HL-60/S4 (cell line): ENCODE data around the gene NATD1.
"Not testable (repeated sequence)": the region's sequence is repeated elsewhere in the genome, so short reads cannot be mapped to it uniquely, and the experiment has no call there.

Source experiments
- in situ Hi-C: fragments of 300-500 bp; cut with MboI; formaldehyde crosslinking; loops from 2 replicates; pipeline ENCODE4 v1.14.3; 2022; ENCODE audit warnings: low sequenced_read_pairs

The NATD1 gene

GRCh38 chr17:21200590-21201297 lies 52.5 kb downstream of the NATD1 start:
- in situ Hi-C loops: no loop called here

- in situ Hi-C loops: no loop called here
These were observed 53.4 kb downstream of the NATD1 start for GRCh38 chr17:21199856-21200255.

- in situ Hi-C loops: no loop called here
These were observed 53.9 kb downstream of the NATD1 start for GRCh38 chr17:21199311-21199710.

GRCh38 chr17:21198411-21198810 lies 54.8 kb downstream of the NATD1 start:
- in situ Hi-C loops: no loop called here

- in situ Hi-C loops: no loop called here
These were observed 57.1 kb downstream of the NATD1 start for GRCh38 chr17:21196126-21196525.

GRCh38 chr17:21194703-21195102 lies 58.5 kb downstream of the NATD1 start:
- in situ Hi-C loops: no loop called here

- in situ Hi-C loops: no loop called here
These were observed 59.0 kb downstream of the NATD1 start for GRCh38 chr17:21194226-21194625.

GRCh38 chr17:21193031-21193430 lies 60.2 kb downstream of the NATD1 start:
- in situ Hi-C loops: no loop called here

- in situ Hi-C loops: not testable (repeated sequence)
These were observed 60.8 kb downstream of the NATD1 start for GRCh38 chr17:21192414-21192813.

GRCh38 chr17:21191698-21192097 lies 61.5 kb downstream of the NATD1 start:
- in situ Hi-C loops: no loop called here

- in situ Hi-C loops: no loop called here
These were observed 63.1 kb downstream of the NATD1 start for GRCh38 chr17:21190078-21190477.

- in situ Hi-C loops: no loop called here
These were observed 63.8 kb downstream of the NATD1 start for GRCh38 chr17:21189361-21189760.
